SKM-1 treated with dmso at 0.1 percent for 144 hours (cell line): ENCODE measurements around the gene UQCR10.

Source experiments
- DNase-seq: peaks from one replicate; lab custom pipeline; 2025; ENCODE audit not compliant: unreplicated experiment; lab: John Stamatoyannopoulos, UW

Gene UQCR10

GRCh38 chr22:29767171-29768051, at the start of gene UQCR10:
Gene UQCR10 (plus strand): TSS chr22:29767369. CDS start chr22:29767399, 30 bp downstream.
- peak; percentile 88 for DNase-seq

DNA sequence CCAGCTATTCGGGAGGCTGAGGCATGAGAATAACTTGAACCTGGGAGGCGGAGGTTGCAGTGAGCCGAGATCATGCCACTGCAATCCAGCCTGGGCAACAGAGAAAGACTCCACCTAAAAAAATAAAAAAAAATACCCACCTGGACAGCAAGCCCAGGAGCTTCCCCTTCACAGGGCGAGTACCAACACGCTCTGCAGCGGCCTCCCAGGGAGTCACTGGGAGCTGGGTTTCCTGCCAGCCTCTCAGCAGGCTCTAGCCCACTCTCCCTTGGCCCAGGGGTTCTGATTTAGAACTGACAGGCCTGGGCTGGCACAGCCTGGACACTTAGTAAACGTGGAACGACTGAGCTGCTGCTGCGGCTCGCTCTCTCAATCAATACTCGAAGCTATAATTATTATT, 49.4 kb upstream of the UQCR10 start:
- DNase-seq, result no peak

DNA sequence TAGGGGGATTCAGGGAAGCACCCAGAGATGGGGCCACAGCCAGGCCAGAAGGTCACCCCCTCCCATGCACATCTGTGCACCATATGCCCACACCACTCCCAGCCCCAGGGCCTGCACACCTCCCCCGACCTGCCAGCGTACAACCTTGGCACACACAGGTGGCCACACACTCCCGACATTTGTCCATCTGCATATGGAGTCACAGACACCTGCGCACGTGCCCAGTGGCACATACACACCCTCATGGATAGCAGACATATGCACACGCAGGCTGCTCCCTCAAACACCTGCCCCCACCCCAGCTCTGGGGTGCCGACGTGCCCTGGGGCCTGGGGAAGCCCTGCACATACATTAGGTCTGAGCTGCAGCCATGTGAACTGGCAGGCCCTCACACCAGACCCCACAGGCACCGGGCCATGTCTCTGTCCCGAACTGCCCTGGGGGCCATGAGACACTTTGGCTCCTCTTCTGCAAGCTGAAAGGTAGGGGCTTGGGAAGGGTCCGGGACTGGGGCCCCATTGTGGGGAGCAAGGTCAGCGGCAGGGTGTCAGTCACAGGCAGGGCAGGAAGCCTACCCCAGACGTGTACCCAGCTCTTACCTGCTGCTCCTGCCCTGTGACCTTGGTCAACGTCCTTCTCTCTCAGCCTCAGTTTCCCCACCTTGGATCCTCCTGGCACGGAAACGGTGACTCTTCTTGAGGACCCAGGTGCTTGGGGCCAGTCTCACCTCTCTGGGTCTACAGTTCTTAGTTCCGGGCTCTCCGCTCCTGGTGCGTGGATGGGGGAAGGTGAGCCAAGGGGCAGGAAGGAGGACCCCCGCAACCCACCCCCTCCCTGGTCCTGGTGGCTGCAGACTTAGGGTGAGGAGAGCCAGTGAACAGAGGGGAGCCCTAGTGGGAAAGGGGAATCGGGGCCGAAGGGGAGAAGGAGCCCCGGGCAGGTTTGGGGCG, 47.9 kb upstream of the UQCR10 start:
- no peak for DNase-seq

- no peak for DNase-seq
Observed at GRCh38 chr22:29719899-29720645, 47.1 kb upstream of the UQCR10 start, which contains the start of gene CABP7. Gene CABP7 (plus strand): TSS chr22:29720003. CDS start chr22:29720425, 422 bp downstream.

GRCh38 chr22:29720811-29721323, 46.3 kb upstream of the UQCR10 start:
- DNase-seq, result no peak

DNA sequence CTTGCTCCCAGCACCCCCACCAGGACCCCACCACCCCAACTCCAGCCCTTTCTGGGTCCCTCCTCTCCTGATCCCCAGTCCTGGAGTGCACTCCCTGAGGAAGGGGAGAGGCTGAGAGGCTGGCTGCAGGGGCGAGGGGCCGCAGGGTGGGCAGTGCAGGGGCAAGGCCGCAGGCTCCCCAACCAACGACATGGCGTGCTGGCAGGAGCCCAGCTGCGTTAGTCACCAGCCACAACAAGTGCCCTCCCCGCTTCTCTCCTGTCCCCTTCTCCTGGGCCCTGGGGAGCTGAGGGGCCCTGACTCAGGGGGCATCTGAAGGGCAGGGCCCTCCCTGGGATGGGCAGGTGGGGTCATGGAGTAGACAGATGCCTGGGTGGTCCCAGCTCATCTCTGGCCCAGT, 45.0 kb upstream of the UQCR10 start:
- no peak for DNase-seq

DNA sequence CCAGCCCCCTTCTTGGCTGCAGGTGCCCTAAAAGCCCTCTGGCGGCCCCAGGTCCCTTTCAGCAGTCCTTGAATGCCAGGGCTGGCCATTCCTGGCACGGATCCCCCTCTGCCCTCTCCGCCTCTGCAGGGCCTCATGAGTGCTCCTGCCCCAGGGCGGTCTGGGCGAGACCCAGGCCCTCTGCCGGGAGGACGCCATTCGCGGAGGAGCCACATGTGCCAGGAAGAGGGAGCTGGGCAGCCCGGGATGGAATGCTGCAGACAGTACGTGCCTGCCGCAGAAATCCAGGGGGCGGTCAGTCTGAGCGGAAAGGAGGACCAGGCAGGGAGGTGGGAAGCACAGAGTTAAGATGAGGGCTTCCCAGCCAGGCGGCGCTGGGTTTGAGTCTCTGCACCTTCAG, 44.6 kb upstream of the UQCR10 start:
- DNase-seq, result no peak

- DNase-seq, result no peak
Observed at GRCh38 chr22:29723766-29724165, 43.4 kb upstream of the UQCR10 start.

DNA sequence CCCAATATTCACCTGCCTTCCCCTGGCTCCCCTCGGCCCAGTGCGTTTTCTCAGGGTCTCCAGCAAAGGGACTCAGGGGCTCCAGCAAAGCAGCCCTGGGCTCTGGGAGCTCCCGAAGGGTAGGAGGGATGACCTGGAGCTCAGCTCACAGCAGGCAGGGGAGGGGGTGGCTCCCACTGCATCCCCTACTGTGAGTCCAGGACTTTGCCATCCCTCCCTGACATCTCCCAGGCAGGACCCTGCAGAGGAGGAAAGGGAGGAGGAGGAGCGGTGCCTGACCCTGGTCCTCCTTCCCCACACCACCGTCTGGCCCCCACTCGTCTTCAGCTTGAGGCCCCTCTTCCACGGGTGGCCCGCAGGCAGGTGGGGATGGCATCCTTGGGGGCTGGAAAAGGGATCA, 42.3 kb upstream of the UQCR10 start:
- no peak for DNase-seq

GRCh38 chr22:29726106-29726505, 41.1 kb upstream of the UQCR10 start:
- no peak for DNase-seq

DNA sequence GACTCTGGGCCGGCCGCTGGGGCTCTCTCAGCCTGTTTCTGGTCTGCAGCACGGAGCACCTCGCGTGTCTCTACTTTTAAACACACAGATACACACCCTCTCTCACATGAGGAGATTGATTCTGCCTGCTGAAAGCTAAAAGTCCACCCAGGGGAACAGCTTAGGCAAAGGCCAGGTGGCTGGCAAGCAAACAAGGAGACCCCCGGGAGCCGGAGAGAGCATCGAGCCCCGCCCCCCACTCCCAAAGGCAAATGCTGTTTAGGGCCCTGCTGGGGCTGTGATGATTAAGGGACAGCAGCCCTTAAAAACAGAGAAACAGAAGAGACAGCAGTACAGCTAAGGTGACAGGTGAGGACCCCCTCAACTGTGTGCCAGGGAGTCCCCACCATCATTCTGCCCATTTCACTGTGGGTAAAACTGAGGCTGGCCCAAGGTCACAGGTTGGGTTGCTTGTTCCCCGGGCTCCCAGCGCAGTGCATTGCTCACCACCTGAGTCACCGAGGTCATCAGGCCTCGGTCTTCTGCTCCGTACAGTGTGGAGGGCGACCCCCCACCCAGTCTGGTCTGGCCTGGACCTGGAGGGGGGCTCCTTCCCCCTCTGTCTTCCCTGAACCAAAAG, 40.5 kb upstream of the UQCR10 start:
- DNase-seq, result no peak

DNA sequence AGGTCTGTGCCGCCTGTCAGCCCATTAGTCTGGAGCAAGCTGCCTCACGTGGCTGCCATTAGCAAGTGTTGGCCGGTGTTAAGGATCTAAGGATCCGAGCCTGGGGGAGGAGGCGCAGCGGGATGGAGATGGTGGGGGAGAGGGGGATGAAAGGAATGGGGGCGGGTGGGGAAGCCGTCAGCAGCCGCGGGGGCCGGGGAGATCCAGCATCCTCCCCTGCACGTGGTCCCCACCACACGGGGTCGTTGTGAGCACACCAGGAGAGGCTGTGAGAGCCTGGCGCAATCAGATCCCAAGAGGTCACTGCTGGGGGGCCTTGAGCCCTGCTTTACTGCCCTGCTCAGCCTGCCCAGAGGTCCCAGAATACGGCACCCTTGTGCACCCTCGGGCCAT, 40.0 kb upstream of the UQCR10 start:
- no peak for DNase-seq

DNA sequence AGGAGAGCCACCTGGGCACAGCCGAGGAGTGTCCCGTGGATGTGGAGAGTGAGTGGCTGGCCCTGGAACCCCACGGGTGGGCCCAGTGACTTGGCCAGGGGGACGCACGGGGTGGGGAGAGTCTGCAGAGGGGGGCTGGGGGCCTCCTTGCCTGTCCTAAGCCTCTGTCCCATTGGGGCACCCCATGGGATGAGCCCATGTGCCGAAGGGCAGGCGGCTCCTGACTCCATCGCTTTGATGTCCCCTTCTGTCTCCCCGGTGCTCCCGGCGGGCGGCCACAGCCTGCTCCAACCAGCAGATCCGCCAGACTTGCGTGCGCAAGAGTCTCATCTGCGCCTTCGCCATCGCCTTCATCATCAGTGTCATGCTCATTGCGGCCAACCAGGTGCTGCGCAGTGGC, 38.0 kb upstream of the UQCR10 start:
- DNase-seq, result no peak

- DNase-seq, result no peak
Observed at GRCh38 chr22:29731058-29731850, 35.9 kb upstream of the UQCR10 start.

GRCh38 chr22:29732883-29733282, 34.3 kb upstream of the UQCR10 start:
- no peak for DNase-seq

DNA sequence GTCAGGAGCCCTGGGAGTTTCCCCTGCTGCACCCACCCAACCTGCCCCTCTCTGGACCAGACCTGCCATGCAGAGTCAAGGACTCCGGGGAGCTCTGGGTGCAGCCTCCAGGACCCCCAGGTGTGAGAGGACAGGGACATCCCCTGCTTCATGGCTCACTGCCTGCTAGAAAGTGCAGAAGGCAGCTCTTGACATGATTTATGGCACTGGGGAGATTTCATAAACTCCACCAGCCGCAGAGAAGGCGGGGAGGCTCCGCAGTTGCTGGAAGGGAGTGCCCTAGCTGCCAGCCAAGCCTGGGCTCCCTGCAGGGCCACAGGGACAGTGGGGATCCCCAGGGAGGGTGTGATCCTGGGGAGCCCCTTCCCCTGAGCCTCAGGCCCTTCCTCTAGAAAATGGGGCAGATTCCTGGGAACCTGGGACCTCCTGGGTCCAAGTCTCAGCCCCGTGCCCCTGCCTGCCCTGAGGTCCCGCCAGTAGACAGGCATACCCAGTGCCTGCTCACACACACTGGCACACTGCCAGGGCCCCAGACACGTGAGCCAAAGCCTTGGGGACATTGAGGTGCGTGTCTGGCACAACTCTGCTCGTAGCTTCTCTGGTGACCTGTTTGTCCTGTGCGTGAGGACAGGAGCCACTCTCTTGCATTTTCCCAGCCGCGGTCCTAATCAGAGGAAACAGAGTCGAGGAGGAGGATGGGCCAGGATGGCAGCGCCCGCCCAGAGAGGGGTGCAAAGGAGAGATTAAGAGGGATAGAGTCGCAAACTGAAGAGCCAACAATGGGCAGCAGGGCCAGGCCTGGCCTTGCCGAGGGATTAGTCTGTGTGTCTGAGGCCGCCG, 33.6 kb upstream of the UQCR10 start:
- peak; percentile 46 for DNase-seq

DNA sequence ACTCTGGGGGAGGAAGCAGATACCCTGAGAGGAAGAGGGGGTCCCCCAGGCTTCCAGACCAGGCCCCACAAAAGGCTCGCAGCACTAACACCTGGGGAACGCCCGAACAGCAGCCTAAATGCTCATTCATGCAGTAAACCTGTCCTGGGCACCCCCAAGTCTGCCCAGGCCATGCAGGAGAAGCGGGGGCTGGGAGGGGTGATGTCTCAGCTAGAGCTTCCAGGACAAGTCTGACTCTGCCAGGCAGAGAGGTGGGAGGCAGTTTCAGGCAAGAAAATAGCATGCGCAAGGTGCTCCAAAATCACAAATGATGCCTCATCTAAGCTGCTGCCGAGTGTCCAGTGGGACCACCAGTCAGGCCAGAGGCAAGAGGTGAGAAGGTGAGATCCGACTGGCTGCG, 32.8 kb upstream of the UQCR10 start:
- no peak for DNase-seq

DNA sequence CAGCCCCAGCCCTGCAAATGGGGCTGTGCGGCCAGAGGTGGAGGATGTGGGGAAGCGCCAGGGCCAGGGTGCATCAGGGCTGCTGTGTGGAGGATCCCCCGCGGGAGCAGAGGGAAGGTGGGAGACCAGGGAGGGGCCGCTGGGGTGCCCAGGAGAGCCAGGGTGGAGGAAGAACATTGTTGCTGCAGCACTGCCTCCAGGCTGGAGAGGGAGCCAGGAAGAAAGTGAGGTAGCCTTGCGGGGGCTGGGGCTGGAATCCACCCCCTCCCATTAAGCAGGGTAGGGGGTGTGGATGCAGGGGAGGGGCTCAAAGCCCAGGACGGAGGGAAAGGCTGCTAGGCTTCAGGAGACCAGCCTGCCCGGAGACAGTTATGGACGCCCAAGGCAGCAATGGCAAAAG, 32.3 kb upstream of the UQCR10 start:
- no peak for DNase-seq

DNA sequence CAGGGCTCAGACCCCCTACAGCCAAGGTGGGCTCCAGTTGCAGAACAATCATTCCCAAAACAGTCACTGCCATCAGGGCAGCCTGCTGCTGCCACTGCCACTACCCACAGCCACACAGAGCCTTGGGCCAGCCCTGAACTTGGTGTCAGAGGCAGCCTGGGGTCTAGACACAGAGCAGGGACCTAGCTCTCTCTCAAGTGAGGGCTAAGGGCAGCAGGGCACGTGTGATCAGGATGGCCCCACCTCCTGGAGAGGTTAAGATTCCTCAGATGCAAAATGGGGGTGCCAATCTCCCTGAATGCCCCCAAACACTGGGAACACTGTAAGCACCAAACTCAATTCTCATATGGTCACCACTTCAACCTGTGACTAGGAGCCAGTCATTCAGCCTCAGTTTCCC, 31.8 kb upstream of the UQCR10 start:
- no peak for DNase-seq
